SJCRH30 (cell line): Measurements from ENCODE around the gene NECTIN3. TPM values are rescaled to one million over a fixed set of nuclear protein-coding genes. Genes with fewer than 3 reads are reported as not detected.

Experiments
- DNase-seq, 2 experiments: peaks; one replicate each; pipeline ENCODE4 v3.0.0-alpha.2; 2015 to 2020
- H3K27ac ChIP-seq: fragments of 250-450 bp; sonication (Bioruptor Pico); 2 replicates; pipeline ENCODE4 v1.5.1; 2020; ENCODE audit warnings: mild to moderate bottlenecking, moderate library complexity
- H3K27me3 ChIP-seq: fragments of 250-450 bp; sonication (Bioruptor Pico); 2 replicates; pipeline ENCODE4 v1.5.1; 2020; ENCODE audit warnings: mild to moderate bottlenecking, moderate library complexity
- H3K36me3 ChIP-seq: fragments of 250-450 bp; sonication (Bioruptor Pico); 2 replicates; pipeline ENCODE4 v1.5.1; 2020; ENCODE audit warnings: mild to moderate bottlenecking, moderate library complexity
- H3K4me1 ChIP-seq: fragments of 250-450 bp; sonication (Bioruptor Pico); 2 replicates; pipeline ENCODE4 v1.5.1; 2020; ENCODE audit warnings: mild to moderate bottlenecking, moderate library complexity
- H3K4me3 ChIP-seq: fragments of 250-450 bp; sonication (Bioruptor Pico); 2 replicates; pipeline ENCODE4 v1.5.1; 2020; ENCODE audit warnings: mild to moderate bottlenecking, moderate library complexity
- H3K9me3 ChIP-seq: fragments of 250-450 bp; sonication (Bioruptor Pico); replicated peaks from 2 replicates; pipeline ENCODE4 v1.5.1; 2020; ENCODE audit warnings: mild to moderate bottlenecking, moderate library complexity
- total RNA-seq: library from RNA; depleted of rRNA; stranded (reverse); fragments of >200 nt; shearing (Covaris generic); gene quantifications from 2 replicates; pipeline ENCODE4 v1.2.3, GENCODE V29; 2014; rRNA removed

Gene NECTIN3, protein sequence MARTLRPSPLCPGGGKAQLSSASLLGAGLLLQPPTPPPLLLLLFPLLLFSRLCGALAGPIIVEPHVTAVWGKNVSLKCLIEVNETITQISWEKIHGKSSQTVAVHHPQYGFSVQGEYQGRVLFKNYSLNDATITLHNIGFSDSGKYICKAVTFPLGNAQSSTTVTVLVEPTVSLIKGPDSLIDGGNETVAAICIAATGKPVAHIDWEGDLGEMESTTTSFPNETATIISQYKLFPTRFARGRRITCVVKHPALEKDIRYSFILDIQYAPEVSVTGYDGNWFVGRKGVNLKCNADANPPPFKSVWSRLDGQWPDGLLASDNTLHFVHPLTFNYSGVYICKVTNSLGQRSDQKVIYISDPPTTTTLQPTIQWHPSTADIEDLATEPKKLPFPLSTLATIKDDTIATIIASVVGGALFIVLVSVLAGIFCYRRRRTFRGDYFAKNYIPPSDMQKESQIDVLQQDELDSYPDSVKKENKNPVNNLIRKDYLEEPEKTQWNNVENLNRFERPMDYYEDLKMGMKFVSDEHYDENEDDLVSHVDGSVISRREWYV
- 53.5 and 70.8 TPM in 2 replicates for total RNA-seq

DNA sequence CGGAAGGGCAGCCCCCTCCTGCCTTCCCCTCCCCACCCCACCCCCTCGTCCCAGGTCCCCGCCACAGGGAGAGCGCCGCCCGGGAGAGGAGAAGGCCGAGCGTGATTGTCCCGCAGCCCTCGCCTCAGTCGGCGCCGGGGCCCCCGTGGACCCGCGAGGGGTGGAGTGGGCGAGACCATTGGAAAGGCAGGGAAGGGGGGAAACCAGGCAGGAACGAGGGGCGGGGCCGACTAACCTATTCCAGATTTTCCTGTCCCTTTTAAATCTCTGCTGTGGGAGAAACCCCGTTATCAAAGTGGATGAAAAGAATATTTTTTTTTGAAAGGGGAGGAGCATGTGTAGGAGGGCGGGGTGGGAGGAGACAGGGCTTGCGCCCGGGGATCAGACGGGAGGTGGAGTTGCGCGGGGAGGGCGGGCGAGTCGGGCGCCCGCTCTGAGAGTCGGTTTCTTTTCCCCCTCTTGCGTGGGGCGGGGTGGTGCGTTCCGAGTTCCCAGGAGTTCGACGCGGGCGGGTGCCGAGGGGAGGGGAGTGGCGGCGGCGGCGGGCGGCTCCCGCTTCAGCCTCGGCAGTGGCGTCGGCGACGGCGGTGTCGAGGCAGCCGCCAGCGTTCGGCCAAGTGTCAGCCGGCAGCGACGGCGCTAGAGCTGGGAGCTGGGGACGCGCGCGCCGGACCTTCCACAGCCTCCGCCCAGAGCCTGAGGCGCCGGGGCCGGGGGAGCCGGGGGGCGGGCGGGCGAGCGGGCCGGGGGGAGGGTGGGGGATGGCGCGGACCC, at the start of gene NECTIN3:
NECTIN3 (plus strand) TSS at position 560 of the 774 bp plus-strand sequence; CDS start at position 762, 202 bp downstream.
- DNase-seq = peak; percentile 96
- Histone ChIP-seq H3K27ac (peak within 1 kb of the TSS; percentile 90), H3K4me3 (peak within 1 kb of the TSS; percentile 99), H3K27me3 (no peaks in the 10 kb centered on the region), H3K4me1 (0 out of 2 replicates have a peak, but pooled peaks cover 5% of the 10 kb centered on the region), H3K36me3 (no peaks in the 10 kb centered on the region), H3K9me3 (no peaks in the 10 kb centered on the region)

- no peaks in the 10 kb centered on the region for H3K9me3 ChIP-seq
- 0 out of 2 replicates have a peak, but pooled peaks cover 2% of the 10 kb centered on the region for H3K27me3 ChIP-seq
- no peaks in the 10 kb centered on the region for H3K4me1 ChIP-seq
- no peak for DNase-seq
- no peak overlapping the region for H3K27ac ChIP-seq
- H3K4me3 ChIP-seq = no peak overlapping the region
- H3K36me3 ChIP-seq = no peaks in the 10 kb centered on the region
Observed at GRCh38 chr3:111027868-111028267, 43.7 kb upstream of the NECTIN3 start.

GRCh38 chr3:111031538-111031937, 40.1 kb upstream of the NECTIN3 start:
- no peaks in the 10 kb centered on the region for H3K36me3 ChIP-seq
- no peaks in the 10 kb centered on the region for H3K9me3 ChIP-seq
- H3K4me1 ChIP-seq = no peaks in the 10 kb centered on the region
- H3K4me3 ChIP-seq = no peak overlapping the region
- 0 out of 2 replicates have a peak, but pooled peaks cover 2% of the 10 kb centered on the region for H3K27me3 ChIP-seq
- H3K27ac ChIP-seq = no peak overlapping the region
- no peak for DNase-seq

DNA sequence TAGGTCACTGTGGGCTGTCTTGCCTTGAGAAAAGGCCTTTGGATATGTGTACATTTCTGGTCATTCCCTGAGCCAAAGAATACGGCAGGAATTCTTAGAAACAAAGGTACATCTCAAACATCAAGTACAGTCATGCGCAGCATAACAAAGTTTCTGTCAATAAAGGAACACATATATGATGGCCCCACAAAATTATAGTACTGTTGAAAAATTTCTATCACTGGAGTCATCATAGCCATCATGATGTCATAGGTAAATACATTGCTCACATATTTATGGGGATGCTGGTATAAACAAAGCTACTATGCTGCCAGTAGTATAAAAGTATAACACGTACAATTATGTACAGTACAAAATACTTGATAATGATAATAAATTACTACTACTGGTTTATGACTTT, 38.9 kb upstream of the NECTIN3 start:
- Histone ChIP-seq H3K27me3 (0 out of 2 replicates have a peak, but pooled peaks cover 2% of the 10 kb centered on the region), H3K4me1 (no peaks in the 10 kb centered on the region), H3K27ac (no peak overlapping the region), H3K36me3 (no peaks in the 10 kb centered on the region), H3K9me3 (0 out of 2 replicates have a peak, but pooled peaks cover 3% of the 10 kb centered on the region), H3K4me3 (no peak overlapping the region)
- no peak for DNase-seq

DNA sequence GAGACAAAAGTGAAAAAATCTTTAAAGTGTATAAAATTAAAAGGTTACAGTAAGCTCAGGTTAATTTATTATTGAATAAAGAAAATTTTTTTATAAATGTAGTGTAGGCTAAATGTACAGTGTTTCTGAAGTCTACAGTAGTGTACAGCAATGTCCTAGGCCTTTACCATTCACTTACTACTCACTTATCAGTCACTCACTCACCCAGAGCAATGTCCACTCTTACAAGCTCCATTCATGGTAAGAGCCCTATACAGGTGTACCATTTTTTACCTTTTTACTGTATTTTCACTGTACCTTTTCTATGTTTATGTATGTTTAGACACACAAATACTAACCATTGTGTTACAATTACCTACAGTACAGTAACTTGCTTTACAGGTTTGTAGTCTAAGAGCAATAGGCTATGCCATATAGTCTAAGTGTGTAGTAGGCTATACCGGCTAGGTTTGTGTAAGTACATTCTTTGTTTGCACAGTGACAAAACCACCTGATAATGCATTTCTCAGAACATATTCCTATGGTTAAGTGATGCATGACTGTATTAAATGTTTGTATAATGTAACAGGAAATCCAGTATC, 38.1 kb upstream of the NECTIN3 start:
- DNase-seq = no peak
- Histone ChIP-seq H3K4me3 (no peak overlapping the region), H3K27ac (no peak overlapping the region), H3K36me3 (no peaks in the 10 kb centered on the region), H3K27me3 (0 out of 2 replicates have a peak, but pooled peaks cover 2% of the 10 kb centered on the region), H3K9me3 (0 out of 2 replicates have a peak, but pooled peaks cover 3% of the 10 kb centered on the region), H3K4me1 (no peaks in the 10 kb centered on the region)

DNA sequence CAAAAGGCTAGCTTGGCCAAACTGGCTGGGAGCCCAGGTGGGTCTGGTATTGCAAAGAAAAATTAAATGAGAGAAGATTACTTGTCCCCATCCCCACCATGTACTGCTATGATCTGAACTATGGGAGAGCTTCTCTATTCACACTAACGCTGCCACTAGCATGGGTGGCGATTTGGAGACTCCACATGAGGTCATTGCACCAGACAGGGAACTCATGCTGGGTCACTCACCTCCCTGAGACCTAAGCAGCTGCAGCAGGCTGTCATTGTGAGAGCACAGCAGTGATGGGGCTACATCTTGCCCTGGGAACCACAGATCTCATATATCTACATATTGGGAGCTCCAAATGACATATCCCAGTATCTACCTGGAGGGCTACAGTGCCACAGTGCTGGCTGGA, 36.3 kb upstream of the NECTIN3 start:
- Histone ChIP-seq H3K36me3 (no peaks in the 10 kb centered on the region), H3K27ac (no peak overlapping the region), H3K9me3 (0 out of 2 replicates have a peak, but pooled peaks cover 3% of the 10 kb centered on the region), H3K27me3 (0 out of 2 replicates have a peak, but pooled peaks cover 2% of the 10 kb centered on the region), H3K4me1 (no peaks in the 10 kb centered on the region), H3K4me3 (no peak overlapping the region)
- DNase-seq = no peak

- H3K4me1 ChIP-seq = no peaks in the 10 kb centered on the region
- H3K36me3 ChIP-seq = no peaks in the 10 kb centered on the region
- 0 out of 2 replicates have a peak, but pooled peaks cover 3% of the 10 kb centered on the region for H3K9me3 ChIP-seq
- DNase-seq = no peak
- no peak overlapping the region for H3K27ac ChIP-seq
- H3K27me3 ChIP-seq = 0 out of 2 replicates have a peak, but pooled peaks cover 1% of the 10 kb centered on the region
- H3K4me3 ChIP-seq = no peak overlapping the region
Observed at GRCh38 chr3:111035902-111036301, 35.7 kb upstream of the NECTIN3 start.

DNA sequence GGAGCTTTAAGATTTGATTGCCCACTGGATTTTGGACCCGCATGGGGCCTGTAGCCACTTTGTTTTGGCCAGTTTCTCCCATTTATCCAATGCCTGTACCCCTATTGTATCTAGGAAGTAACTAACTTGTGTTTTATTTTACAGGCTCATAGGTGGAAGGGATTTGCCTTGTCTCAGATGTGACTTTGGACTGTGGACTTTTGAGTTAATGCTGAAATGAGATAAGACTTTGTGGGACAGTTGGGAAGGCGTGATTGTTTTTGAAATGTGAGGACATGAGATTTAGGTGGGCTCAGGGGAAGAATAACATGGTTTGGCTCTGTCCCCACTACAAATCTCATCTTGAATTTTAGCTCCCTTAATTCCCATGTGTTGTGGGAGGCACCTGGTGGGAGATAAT, 30.7 kb upstream of the NECTIN3 start:
- no peaks in the 10 kb centered on the region for H3K4me1 ChIP-seq
- no peaks in the 10 kb centered on the region for H3K36me3 ChIP-seq
- no peak for DNase-seq
- H3K4me3 ChIP-seq = no peak overlapping the region
- no peaks in the 10 kb centered on the region for H3K27me3 ChIP-seq
- 0 out of 2 replicates have a peak, but pooled peaks cover 3% of the 10 kb centered on the region for H3K9me3 ChIP-seq
- H3K27ac ChIP-seq = no peak overlapping the region

GRCh38 chr3:111045564-111045963, 26.1 kb upstream of the NECTIN3 start:
- Histone ChIP-seq H3K4me3 (no peak overlapping the region), H3K27me3 (no peaks in the 10 kb centered on the region), H3K27ac (no peak overlapping the region), H3K4me1 (no peaks in the 10 kb centered on the region), H3K9me3 (no peaks in the 10 kb centered on the region), H3K36me3 (no peaks in the 10 kb centered on the region)
- no peak for DNase-seq

GRCh38 chr3:111047042-111047441, 24.6 kb upstream of the NECTIN3 start:
- Histone ChIP-seq H3K27ac (no peak overlapping the region), H3K4me1 (no peaks in the 10 kb centered on the region), H3K4me3 (no peak overlapping the region), H3K9me3 (no peaks in the 10 kb centered on the region), H3K27me3 (no peaks in the 10 kb centered on the region), H3K36me3 (no peaks in the 10 kb centered on the region)
- no peak for DNase-seq

DNA sequence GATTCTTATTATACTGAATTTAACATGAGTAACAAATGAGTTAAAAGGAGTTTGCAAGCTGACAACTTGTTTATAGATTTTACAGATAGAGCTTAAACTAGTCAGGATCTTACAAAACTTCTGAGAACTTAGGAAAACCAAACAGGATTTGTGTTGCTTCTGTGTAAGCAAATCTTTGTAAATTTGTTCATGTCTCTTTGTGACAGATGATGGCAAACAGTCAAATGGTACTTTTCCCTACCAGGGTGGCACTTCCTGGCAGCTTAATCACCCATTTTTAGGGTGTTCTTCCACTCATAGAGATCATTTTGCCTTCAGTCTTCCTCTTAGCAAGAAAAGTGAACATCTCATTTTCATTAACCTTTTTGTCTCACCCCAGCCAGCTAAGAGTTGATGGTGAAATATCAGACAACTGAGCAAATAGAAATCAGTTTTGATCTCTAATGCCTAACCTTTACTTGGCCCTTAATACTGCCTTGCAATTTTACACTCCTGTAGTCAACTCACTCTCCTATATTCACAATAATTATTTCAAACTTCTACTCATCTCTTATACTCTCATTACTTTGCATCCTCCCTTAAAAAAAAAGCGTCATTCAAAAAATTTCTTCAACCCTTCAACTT, 23.7 kb upstream of the NECTIN3 start:
- Histone ChIP-seq H3K4me3 (no peak overlapping the region), H3K27ac (no peak overlapping the region), H3K27me3 (no peaks in the 10 kb centered on the region), H3K4me1 (no peaks in the 10 kb centered on the region), H3K9me3 (no peaks in the 10 kb centered on the region), H3K36me3 (no peaks in the 10 kb centered on the region)
- no peak for DNase-seq

- no peaks in the 10 kb centered on the region for H3K27me3 ChIP-seq
- no peaks in the 10 kb centered on the region for H3K36me3 ChIP-seq
- no peak overlapping the region for H3K4me3 ChIP-seq
- H3K9me3 ChIP-seq = no peaks in the 10 kb centered on the region
- no peaks in the 10 kb centered on the region for H3K4me1 ChIP-seq
- no peak for DNase-seq
- H3K27ac ChIP-seq = no peak overlapping the region
Observed at GRCh38 chr3:111051354-111051753, 20.3 kb upstream of the NECTIN3 start.

DNA sequence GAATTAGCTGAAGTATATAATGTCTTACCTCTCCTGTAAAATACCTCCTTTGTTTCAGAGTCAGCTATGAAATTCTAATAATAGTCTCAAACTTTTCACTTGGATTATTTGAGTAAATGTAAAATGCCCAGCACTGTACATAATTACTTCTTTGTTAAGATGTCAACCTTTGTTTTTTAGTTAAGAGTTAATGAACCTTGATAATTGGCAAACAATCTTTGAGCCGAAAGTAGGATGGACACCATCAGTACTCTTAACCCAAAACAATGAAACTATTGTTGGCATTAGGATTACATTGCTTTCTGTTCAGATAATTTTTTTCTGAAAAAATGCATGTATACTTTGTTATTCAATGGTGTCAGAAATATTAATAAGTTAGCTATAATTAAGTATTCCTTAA, 3.0 kb upstream of the NECTIN3 start:
- Histone ChIP-seq H3K36me3 (no peaks in the 10 kb centered on the region), H3K4me3 (no peak overlapping the region), H3K4me1 (no peaks in the 10 kb centered on the region), H3K27ac (no peak overlapping the region), H3K27me3 (no peaks in the 10 kb centered on the region), H3K9me3 (no peaks in the 10 kb centered on the region)
- no peak for DNase-seq
